Stimulated activated CD4-positive, alpha-beta T cell treated with anti-CD3 and anti-CD28 coated beads, TNF-alpha, amount 100 ng/mL, for 24 hours (primary cell): ENCODE data around the gene LRP3.
"Not testable (repeated sequence)": the region's sequence is repeated elsewhere in the genome, so short reads cannot be mapped to it uniquely, and the experiment has no call there.

Source experiments
- DNase-seq, 3 experiments: peaks; one replicate each; pipeline ENCODE4 v3.0.0-alpha.2; 2020; ENCODE audit warnings: low read depth in 3 of 3

LRP3 gene

GRCh38 chr19:33216198-33216830 lies 22.2 kb downstream of the LRP3 start:
- no peak for DNase-seq

- no peak for DNase-seq
Observed at GRCh38 chr19:33217881-33218280, 23.8 kb downstream of the LRP3 start.

GRCh38 chr19:33219261-33219815 lies 25.2 kb downstream of the LRP3 start:
- DNase-seq: no peak

- no peak for DNase-seq
Observed at GRCh38 chr19:33220115-33220514, 26.0 kb downstream of the LRP3 start.

GRCh38 chr19:33220735-33221134 lies 26.6 kb downstream of the LRP3 start:
- DNase-seq: no peak

- no peak for DNase-seq
Observed at GRCh38 chr19:33221638-33222037, 27.5 kb downstream of the LRP3 start.

GRCh38 chr19:33222255-33222654 lies 28.1 kb downstream of the LRP3 start:
- DNase-seq: not testable (repeated sequence)

GRCh38 chr19:33224694-33225457 lies 30.7 kb downstream of the LRP3 start:
- no peak for DNase-seq

GRCh38 chr19:33225458-33225926 lies 31.4 kb downstream of the LRP3 start, which contains the start of gene SLC7A10:
TSS of gene SLC7A10 (minus strand) at chr19:33225850. CDS start at chr19:33225703, 147 bp downstream.
- no peak for DNase-seq

GRCh38 chr19:33226550-33227241 lies 32.6 kb downstream of the LRP3 start:
- DNase-seq: peak in 1 of 3 experiments; percentile 26

- DNase-seq: no peak
Observed at GRCh38 chr19:33227242-33227650, 33.1 kb downstream of the LRP3 start.

GRCh38 chr19:33227870-33228599 lies 33.9 kb downstream of the LRP3 start:
- DNase-seq: no peak

GRCh38 chr19:33229962-33230361 lies 35.8 kb downstream of the LRP3 start:
- no peak for DNase-seq

- DNase-seq: no peak
Observed at GRCh38 chr19:33231511-33231910, 37.4 kb downstream of the LRP3 start.

GRCh38 chr19:33232656-33233055 lies 38.5 kb downstream of the LRP3 start:
- no peak for DNase-seq

GRCh38 chr19:33233056-33233873 lies 39.1 kb downstream of the LRP3 start:
- DNase-seq: no peak

GRCh38 chr19:33234092-33234491 lies 40.0 kb downstream of the LRP3 start:
- no peak for DNase-seq

- DNase-seq: no peak
Observed at GRCh38 chr19:33234736-33235135, 40.6 kb downstream of the LRP3 start.

GRCh38 chr19:33235269-33235995 lies 41.3 kb downstream of the LRP3 start:
- DNase-seq: peak; percentile 52 to 75 (median 63)

- DNase-seq: no peak
Observed at GRCh38 chr19:33235996-33236350, 41.8 kb downstream of the LRP3 start.
